NCI-H69 (cell line): ENCODE results near the gene NOTCH2.
"Not testable (repeated sequence)": the region's sequence is repeated elsewhere in the genome, so short reads cannot be mapped to it uniquely, and the experiment has no call there.

Experiments used
- DNase-seq: peaks from one replicate; lab custom pipeline; 2025; lab: John Stamatoyannopoulos, UW

NOTCH2 gene

GRCh38 chr1:120069067-120069919, at the start of gene NOTCH2:
TSS of gene NOTCH2 (minus strand) at chr1:120069662. CDS start at chr1:120069406, 256 bp downstream.
- peak; percentile 43 for DNase-seq

- DNase-seq, result not testable (repeated sequence)
Observed at GRCh38 chr1:120117371-120118177, 48.1 kb upstream of the NOTCH2 start.

- DNase-seq, result not testable (repeated sequence)
Observed at GRCh38 chr1:120116094-120116493, 46.6 kb upstream of the NOTCH2 start.

GRCh38 chr1:120113134-120113533, 43.7 kb upstream of the NOTCH2 start:
- DNase-seq, result peak; percentile 11

GRCh38 chr1:120112212-120112611, 42.8 kb upstream of the NOTCH2 start:
- DNase-seq, result peak; percentile 3

GRCh38 chr1:120111771-120112170, 42.3 kb upstream of the NOTCH2 start:
- DNase-seq, result not testable (repeated sequence)

GRCh38 chr1:120111008-120111407, 41.5 kb upstream of the NOTCH2 start:
- DNase-seq, result not testable (repeated sequence)

- DNase-seq, result not testable (repeated sequence)
Observed at GRCh38 chr1:120109656-120110055, 40.2 kb upstream of the NOTCH2 start.

GRCh38 chr1:120109180-120109579, 39.7 kb upstream of the NOTCH2 start:
- not testable (repeated sequence) for DNase-seq

- DNase-seq, result not testable (repeated sequence)
Observed at GRCh38 chr1:120105288-120105687, 35.8 kb upstream of the NOTCH2 start.

- not testable (repeated sequence) for DNase-seq
Observed at GRCh38 chr1:120103768-120104167, 34.3 kb upstream of the NOTCH2 start.

- DNase-seq, result not testable (repeated sequence)
Observed at GRCh38 chr1:120101593-120101992, 32.1 kb upstream of the NOTCH2 start.

GRCh38 chr1:120100590-120100989, 31.1 kb upstream of the NOTCH2 start:
- not testable (repeated sequence) for DNase-seq

GRCh38 chr1:120098986-120099759, 29.7 kb upstream of the NOTCH2 start:
- not testable (repeated sequence) for DNase-seq

- DNase-seq, result peak; percentile 38
Observed at GRCh38 chr1:120096981-120097545, 27.6 kb upstream of the NOTCH2 start.

- not testable (repeated sequence) for DNase-seq
Observed at GRCh38 chr1:120093548-120094181, 24.2 kb upstream of the NOTCH2 start.

GRCh38 chr1:120092232-120093218, 23.1 kb upstream of the NOTCH2 start:
- not testable (repeated sequence) for DNase-seq

GRCh38 chr1:120090830-120091229, 21.4 kb upstream of the NOTCH2 start:
- not testable (repeated sequence) for DNase-seq

- DNase-seq, result not testable (repeated sequence)
Observed at GRCh38 chr1:120087959-120088358, 18.5 kb upstream of the NOTCH2 start.

GRCh38 chr1:120069920-120070214, 405 bp upstream of the NOTCH2 start:
- DNase-seq, result not testable (repeated sequence)
